ENCODE measurements around the gene MCC. TPM values are rescaled to one million over a fixed set of nuclear protein-coding genes. Genes with fewer than 3 reads are reported as not detected.

Gene MCC
- total and polyA plus RNA-seq, 4 donors, result 9.0 to 47.3 (median 14.7) TPM

GRCh38 chr5:113103330-113103729 lies 384.9 kb downstream of the MCC start (continued):
- TF ChIP-seq ATF3 (IDR thresholded peaks at IDR 0.05) (no peak), RAD21 (IDR thresholded peaks at IDR 0.05) (no peak), RXRA (IDR thresholded peaks at IDR 0.05) (no peak), ZBTB33 (IDR thresholded peaks at IDR 0.05) (no peak), YY1 (IDR thresholded peaks at IDR 0.05) (no peak), FOXA2 (IDR thresholded peaks at IDR 0.05) (no peak), HNF4G (IDR thresholded peaks at IDR 0.05) (no peak), NR2F2 (IDR thresholded peaks at IDR 0.05) (no peak)

GRCh38 chr5:113102121-113102531 lies 386.1 kb downstream of the MCC start:
- Histone ChIP-seq H3K36me3 (ENCODE audit: control insufficient read depth in 4 of 4, insufficient read depth in 3 of 4, low read depth in 1 of 4, low read length in 3 of 4) (peaks cover 0 to 35% (median 29%) of the 10 kb centered on the region in 4 donors), H3K4me1 (ENCODE audit: control insufficient read depth in 4 of 4, insufficient read depth in 4 of 4, low read length in 3 of 4) (peaks cover 0 to 5% (median 1%) of the 10 kb centered on the region in 4 donors), H3K27me3 (ENCODE audit: control insufficient read depth in 4 of 4, insufficient read depth in 4 of 4, low read length in 3 of 4) (no peaks in the 10 kb centered on the region), H3K9ac (ENCODE audit: low read depth in 1 of 2, low read length in 2 of 2) (no peak overlapping the region), H3K9me3 (ENCODE audit: control insufficient read depth in 4 of 4, low read length in 3 of 4) (no peaks in the 10 kb centered on the region), H3K4me3 (ENCODE audit: low read depth in 1 of 3, low read length in 3 of 3) (no peak overlapping the region), H3K27ac (ENCODE audit: low read depth in 1 of 2, low read length in 2 of 2) (no peak overlapping the region)
- 91% methylated on average over 1 of the region's 1 CpG for WGBS
- DNase-seq (ENCODE audit: low spot score), result no peak
- TF ChIP-seq TAF1 (conservative IDR thresholded peaks at IDR 0.05) (no peak), FOXA1 (IDR thresholded peaks at IDR 0.05) (no peak), NR2F2 (IDR thresholded peaks at IDR 0.05) (no peak), CTCF (IDR thresholded peaks at IDR 0.05; ENCODE audit: low read depth, low read length, missing input control) (no peak), ZBTB33 (IDR thresholded peaks at IDR 0.05) (no peak), HNF4A (conservative IDR thresholded peaks at IDR 0.05) (no peak), RXRA (IDR thresholded peaks at IDR 0.05) (no peak), REST (IDR thresholded peaks at IDR 0.05) (no peak), ATF3 (IDR thresholded peaks at IDR 0.05) (no peak), MAX (IDR thresholded peaks at IDR 0.05) (no peak), EGR1 (IDR thresholded peaks at IDR 0.05; ENCODE audit: low read depth in 2 of 2) (no peak), YY1 (IDR thresholded peaks at IDR 0.05) (no peak)

Measured in liver (tissue), 9 donors.